Thyroid gland (tissue), 4 donors: ENCODE results near the gene PAK4.
"Not testable (repeated sequence)": the region's sequence is repeated elsewhere in the genome, so short reads cannot be mapped to it uniquely, and the experiment has no call there.

ENCODE experiments used
- POLR2A ChIP-seq, 2 donors: fragments of 450-650 bp; IDR thresholded peaks; one replicate each; pipeline ENCODE4 v1.6.1; 2017; ENCODE audit warnings: antibody characterized with exemption in 2 of 2, mild to moderate bottlenecking in 2 of 2, moderate library complexity in 1 of 2
- TF ChIP-seq, protein P1 (sequence below), 6 experiments: fragments of 200-600 bp in 3 of 6; fragments of 450-650 bp in 3 of 6; sonication (generic) in 3 of 6; IDR thresholded peaks; one replicate each; pipeline ENCODE4 v1.5.1; 2016 to 2019; ENCODE audit warnings: antibody characterized with exemption in 6 of 6, mild to moderate bottlenecking in 2 of 6, inconsistent platforms in 1 of 6, moderate library complexity in 1 of 6

- TF ChIP-seq, protein P1, sequence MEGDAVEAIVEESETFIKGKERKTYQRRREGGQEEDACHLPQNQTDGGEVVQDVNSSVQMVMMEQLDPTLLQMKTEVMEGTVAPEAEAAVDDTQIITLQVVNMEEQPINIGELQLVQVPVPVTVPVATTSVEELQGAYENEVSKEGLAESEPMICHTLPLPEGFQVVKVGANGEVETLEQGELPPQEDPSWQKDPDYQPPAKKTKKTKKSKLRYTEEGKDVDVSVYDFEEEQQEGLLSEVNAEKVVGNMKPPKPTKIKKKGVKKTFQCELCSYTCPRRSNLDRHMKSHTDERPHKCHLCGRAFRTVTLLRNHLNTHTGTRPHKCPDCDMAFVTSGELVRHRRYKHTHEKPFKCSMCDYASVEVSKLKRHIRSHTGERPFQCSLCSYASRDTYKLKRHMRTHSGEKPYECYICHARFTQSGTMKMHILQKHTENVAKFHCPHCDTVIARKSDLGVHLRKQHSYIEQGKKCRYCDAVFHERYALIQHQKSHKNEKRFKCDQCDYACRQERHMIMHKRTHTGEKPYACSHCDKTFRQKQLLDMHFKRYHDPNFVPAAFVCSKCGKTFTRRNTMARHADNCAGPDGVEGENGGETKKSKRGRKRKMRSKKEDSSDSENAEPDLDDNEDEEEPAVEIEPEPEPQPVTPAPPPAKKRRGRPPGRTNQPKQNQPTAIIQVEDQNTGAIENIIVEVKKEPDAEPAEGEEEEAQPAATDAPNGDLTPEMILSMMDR (IDR thresholded peaks at IDR 0.05), result not testable (repeated sequence)
- not testable (repeated sequence) for TF ChIP-seq POLR2A (IDR thresholded peaks at IDR 0.05)
Observed at GRCh38 chr19:39090016-39090415, 35.6 kb upstream of the PAK4 start.
